H1 (cell line): ENCODE results near the gene NAMPT. TPM values are rescaled to one million over a fixed set of nuclear protein-coding genes. Genes with fewer than 3 reads are reported as not detected.

Experiments used
- CTCF ChIA-PET: fragments of 300-600 bp; sonication (Branson Sonifier 250); formaldehyde crosslinking; loops from one replicate; lab custom pipeline; 2021; ENCODE audit not compliant: partially characterized antibody; lab: Charles Lee
- POLR2A ChIA-PET: fragments of 300-600 bp; sonication (Branson Sonifier 250); formaldehyde crosslinking; loops from one replicate; lab custom pipeline; 2021; ENCODE audit warnings: inconsistent platforms; ENCODE audit not compliant: partially characterized antibody; lab: Charles Lee
- DNase-seq, 2 experiments: peaks; one replicate each; pipeline versions ENCODE4 v3.0.0 to v3.0.0-alpha.2; 2010 to 2022; ENCODE audit warnings: low spot score in 2 of 2, low read depth in 1 of 2, mixed read lengths in 1 of 2
- FAIRE-seq: peaks from 2 replicates; lab custom pipeline; 2011; peaks lifted over from hg19 to GRCh38; lab: Jason Lieb, UNC
- H2AFZ ChIP-seq: 2 replicates; pipeline ENCODE4 v1.8.1; 2012; ENCODE audit warnings: low read length, inconsistent platforms
- H2AK5ac ChIP-seq: 2 replicates; pipeline ENCODE4 v1.6.1; 2013; ENCODE audit warnings: low read depth, low read length
- H2BK120ac ChIP-seq: replicated peaks from 2 replicates; pipeline ENCODE3; 2013; ENCODE audit warnings: low read depth, low read length, inconsistent platforms
- H2BK12ac ChIP-seq: 2 replicates; pipeline ENCODE4 v1.6.1; 2013; ENCODE audit warnings: low read depth, low read length
- H2BK15ac ChIP-seq: 2 replicates; pipeline ENCODE4 v1.6.1; 2013; ENCODE audit warnings: low read length
- H2BK20ac ChIP-seq: 2 replicates; pipeline ENCODE4 v1.6.1; 2013; ENCODE audit warnings: low read length
- H2BK5ac ChIP-seq: 2 replicates; pipeline ENCODE4 v1.6.1; 2013; ENCODE audit warnings: low read depth, low read length
- H3K14ac ChIP-seq: 2 replicates; pipeline ENCODE4 v1.6.1; 2013; ENCODE audit warnings: inconsistent platforms; ENCODE audit not compliant: insufficient read length
- H3K18ac ChIP-seq: 2 replicates; pipeline ENCODE4 v1.6.1; 2013; ENCODE audit warnings: low read length; ENCODE audit errors: extremely low read depth
- H3K23ac ChIP-seq: 2 replicates; pipeline ENCODE4 v1.6.1; 2013; ENCODE audit warnings: inconsistent platforms; ENCODE audit not compliant: insufficient read length
- H3K23me2 ChIP-seq: 2 replicates; pipeline ENCODE4 v1.6.1; 2013; ENCODE audit warnings: low read depth, low read length
- H3K27ac ChIP-seq: 2 replicates; pipeline ENCODE4 v1.6.1; 2011; ENCODE audit warnings: low read depth, low read length, inconsistent platforms
- H3K27me3 ChIP-seq, 4 experiments: replicated peaks in 1 of 4; 1 replicate in 1 of 4; 2 replicates in 3 of 4; pipeline versions ENCODE4 v1.6.1 to v1.8.1; 2011 to 2013; ENCODE audit warnings: low read length in 3 of 4, mild to moderate bottlenecking in 3 of 4, inconsistent platforms in 2 of 4, mixed read lengths in 2 of 4, moderate library complexity in 1 of 4; ENCODE audit not compliant: control insufficient read depth in 3 of 4, insufficient read depth in 3 of 4; ENCODE audit errors: extremely low read depth in 1 of 4
- H3K36me3 ChIP-seq, 4 experiments: 2 replicates each; pipeline versions ENCODE4 v1.6.1 to v1.8.1; 2011 to 2013; ENCODE audit warnings: mild to moderate bottlenecking in 4 of 4, low read length in 3 of 4, moderate library complexity in 2 of 4, control low read depth in 1 of 4, inconsistent platforms in 1 of 4; ENCODE audit not compliant: insufficient read depth in 4 of 4, control insufficient read depth in 2 of 4
- H3K4ac ChIP-seq: replicated peaks from 2 replicates; pipeline ENCODE3; 2013; ENCODE audit warnings: low read length, low read depth, mixed read lengths, inconsistent platforms; ENCODE audit not compliant: insufficient read length
- H3K4me1 ChIP-seq, 4 experiments: replicated peaks in 1 of 4; 1 replicate in 1 of 4; 2 replicates in 3 of 4; pipeline versions ENCODE4 v1.6.1 to v1.8.1; 2011 to 2013; ENCODE audit warnings: low read length in 3 of 4, inconsistent platforms in 2 of 4, mixed read lengths in 1 of 4; ENCODE audit not compliant: insufficient read depth in 4 of 4, control insufficient read depth in 3 of 4
- H3K4me2 ChIP-seq, 2 experiments: 2 replicates each; pipeline versions ENCODE4 v1.6.1 to v1.8.1; 2011 to 2013; ENCODE audit warnings: low read depth in 2 of 2, low read length in 2 of 2, control low read depth in 1 of 2, inconsistent platforms in 1 of 2, mild to moderate bottlenecking in 1 of 2; ENCODE audit not compliant: insufficient read depth in 1 of 2
- H3K4me3 ChIP-seq, 4 experiments: fragments of 200-600, 300-600 bp in 1 of 4; sonication (generic), shearing (Covaris generic), sonication (Bioruptor Twin) in 1 of 4; 2 replicates each; pipeline versions ENCODE4 v1.5.1 to v1.8.1; 2011 to 2016; ENCODE audit warnings: low read length in 4 of 4, low read depth in 3 of 4, control low read depth in 2 of 4, inconsistent platforms in 2 of 4, mild to moderate bottlenecking in 2 of 4, mixed read lengths in 1 of 4, moderate library complexity in 1 of 4; ENCODE audit not compliant: insufficient read depth in 2 of 4; ENCODE audit errors: extremely low read depth in 1 of 4
- H3K56ac ChIP-seq: replicated peaks from 2 replicates; pipeline ENCODE3; 2013; ENCODE audit warnings: low read depth, mild to moderate bottlenecking, mixed read lengths, low read length, inconsistent platforms; ENCODE audit not compliant: insufficient read length
- H3K79me1 ChIP-seq: 2 replicates; pipeline ENCODE4 v1.6.1; 2013; ENCODE audit warnings: low read depth, low read length, control low read depth
- H3K79me2 ChIP-seq, 2 experiments: 2 replicates each; pipeline versions ENCODE4 v1.6.1 to v1.8.1; 2012 to 2013; ENCODE audit warnings: low read length in 2 of 2, mild to moderate bottlenecking in 2 of 2, inconsistent platforms in 1 of 2; ENCODE audit not compliant: insufficient read depth in 2 of 2, control insufficient read depth in 1 of 2
- H3K9ac ChIP-seq, 4 experiments: replicated peaks in 1 of 4; 1 replicate in 1 of 4; 2 replicates in 3 of 4; pipeline versions ENCODE4 v1.6.1 to v1.8.1; 2011 to 2013; ENCODE audit warnings: low read depth in 3 of 4, low read length in 3 of 4, control low read depth in 2 of 4, mild to moderate bottlenecking in 2 of 4, moderate library complexity in 2 of 4, inconsistent platforms in 1 of 4; ENCODE audit errors: extremely low read depth in 1 of 4
- H3K9me3 ChIP-seq, 2 experiments: 2 replicates each; pipeline versions ENCODE4 v1.6.1 to v1.8.1; 2012 to 2013; ENCODE audit warnings: mild to moderate bottlenecking in 2 of 2, moderate library complexity in 2 of 2, control low read depth in 1 of 2, inconsistent platforms in 1 of 2, low read depth in 1 of 2, low read length in 1 of 2, mixed read lengths in 1 of 2; ENCODE audit not compliant: insufficient read depth in 2 of 2
- H4K20me1 ChIP-seq, 2 experiments: replicated peaks in 1 of 2; 2 replicates each; pipeline versions ENCODE3 to v1.8.1; 2011 to 2013; ENCODE audit warnings: inconsistent platforms in 2 of 2, low read length in 2 of 2, mild to moderate bottlenecking in 1 of 2; ENCODE audit not compliant: insufficient read depth in 2 of 2, control insufficient read depth in 1 of 2
- H4K5ac ChIP-seq: 2 replicates; pipeline ENCODE4 v1.6.1; 2013; ENCODE audit warnings: low read length, low read depth, mixed read lengths, inconsistent platforms; ENCODE audit not compliant: insufficient read length
- H4K8ac ChIP-seq: 2 replicates; pipeline ENCODE4 v1.8.0; 2013; ENCODE audit warnings: mild to moderate bottlenecking, moderate library complexity, low read length, inconsistent platforms; ENCODE audit not compliant: insufficient read depth; ENCODE audit errors: extremely low read depth
- H4K91ac ChIP-seq: replicated peaks from 2 replicates; pipeline ENCODE3; 2013; ENCODE audit warnings: low read length, mixed read lengths, inconsistent platforms; ENCODE audit not compliant: insufficient read length
- RNF2 ChIP-seq: fragments of 200-900, 300-1000 bp; sonication (generic); IDR thresholded peaks from 2 replicates; pipeline ENCODE4 v1.7.1; 2016; ENCODE audit warnings: borderline replicate concordance, low read depth, mild to moderate bottlenecking, antibody characterized with exemption, low read length; ENCODE audit not compliant: poor library complexity, severe bottlenecking; ENCODE audit errors: missing control alignments
- RXRA ChIP-seq: IDR thresholded peaks from 2 replicates; pipeline ENCODE4 v1.6.1; 2011; ENCODE audit warnings: low read depth, mild to moderate bottlenecking, low read length, moderate library complexity; ENCODE audit not compliant: insufficient read depth
- SIRT6 ChIP-seq: IDR thresholded peaks from one replicate; pipeline ENCODE4 v1.7.1; 2012; ENCODE audit warnings: low read length, inconsistent platforms
- SP4 ChIP-seq: IDR thresholded peaks from 2 replicates; pipeline ENCODE4 v1.6.1; 2012; ENCODE audit warnings: low read length, inconsistent platforms
- TBP ChIP-seq: IDR thresholded peaks from 2 replicates; pipeline ENCODE4 v1.6.1; 2011; ENCODE audit warnings: low read depth, low read length, improper control_type of control experiment
- TCF12 ChIP-seq: IDR thresholded peaks from 2 replicates; pipeline ENCODE4 v1.6.1; 2011; ENCODE audit warnings: low read depth, mild to moderate bottlenecking, low read length
- WGBS, 2 experiments: shearing (Covaris generic) in 1 of 2; methylation state at CpG; one replicate each; pipeline versions ENCODE4 v1.1.6 to v1.1.7; 2013 to 2015; ENCODE audit warnings: low lambda C conversion rate in 2 of 2, mixed read lengths in 2 of 2, inconsistent platforms in 1 of 2, low coverage in 1 of 2, missing lambda C conversion rate in 1 of 2; ENCODE audit not compliant: insufficient replicate concordance in 2 of 2, insufficient coverage in 1 of 2, insufficient read length in 1 of 2; ENCODE audit errors: extremely low coverage in 1 of 2, missing lambda C conversion rate in 1 of 2; 5-methylcytosine and 5-hydroxymethylcytosine counted together
- polyA plus RNA-seq, 7 experiments: library from polyadenylated mRNA; depleted of rRNA in 3 of 7; stranded (reverse) in 5 of 7; unstranded in 2 of 7; fragments of >200 nt in 5 of 7; fragments of 200-250 nt in 2 of 7; gene quantifications; 1 replicate in 5 of 7; 2 replicates in 1 of 7; 4 replicates in 1 of 7; pipeline versions ENCODE4 v1.2.1 to v1.2.3, GENCODE V29; 2011 to 2013; ENCODE audit warnings: missing spikeins in 2 of 7, mixed read lengths in 2 of 7
- total RNA-seq: library from RNA; stranded (reverse); fragmentation: NEBNext Ultra II Directional; extraction: Animal tissue kit (Norgen Biotek cat#: 25700); gene quantifications from 2 replicates; pipeline ENCODE4 v1.2.1, GENCODE V29; 2021

Gene NAMPT
- total and polyA plus RNA-seq, 2 of the 8 experiments (the other 6 are each of a cell fraction or from before 2014, with no cell fraction given), result 15.4 to 95.9 TPM

DNA sequence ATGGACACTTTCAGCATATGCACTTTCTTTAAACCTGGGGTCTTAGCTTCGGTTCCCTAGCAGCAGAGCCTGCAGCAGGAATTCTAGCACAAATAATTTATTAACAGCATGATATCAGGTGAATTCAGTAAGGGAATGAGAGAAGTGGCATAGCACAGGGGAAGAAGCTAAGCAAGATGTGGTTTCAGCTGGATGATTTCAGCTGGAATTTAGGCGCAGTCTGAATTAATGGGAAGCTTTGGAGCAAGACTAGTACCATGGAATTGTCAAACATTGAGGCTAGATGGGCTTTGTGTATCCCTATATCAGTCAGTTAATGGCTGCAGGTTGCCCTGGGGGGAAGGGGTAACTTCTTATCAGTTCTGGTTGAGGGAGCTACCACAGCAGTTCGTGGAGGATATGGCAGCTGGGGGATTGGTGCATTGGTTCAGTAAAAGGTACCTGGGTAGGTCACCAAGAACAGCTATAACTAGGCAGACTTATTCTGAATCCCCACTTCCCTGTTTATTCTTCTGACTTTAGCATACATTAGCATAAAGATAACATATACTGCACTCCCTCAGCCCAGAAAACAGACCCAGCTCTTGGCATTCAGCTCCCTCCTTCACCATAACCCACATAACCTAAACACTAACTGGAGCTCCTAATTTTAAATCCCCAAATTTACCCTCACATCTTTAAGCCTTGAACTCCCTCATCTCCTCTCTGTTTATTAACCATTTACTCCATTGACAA lies 46.8 kb upstream of the NAMPT start:
- H3K23ac ChIP-seq, result no peak overlapping the region
- H2BK15ac ChIP-seq, result no peak overlapping the region
- no peaks in the 10 kb centered on the region for H3K79me1 ChIP-seq
- no peak overlapping the region for H4K8ac ChIP-seq
- H3K18ac ChIP-seq, result no peak overlapping the region
- no peak overlapping the region for H3K14ac ChIP-seq
- POLR2A ChIA-PET, result interaction anchor here (0.6 kb wide), 1 partner anchor 121 kb away, joined by 3 read pairs; no protein-coding TSS in a partner anchor
- H3K4me2 ChIP-seq, result no peak overlapping the region
- H3K4ac ChIP-seq, result no peak overlapping the region
- no peak overlapping the region for H2AK5ac ChIP-seq
- no peak overlapping the region for H2AFZ ChIP-seq
- no peak overlapping the region for H3K9ac ChIP-seq
- DNase-seq, result no peak
- no peak overlapping the region for H3K4me3 ChIP-seq
- CTCF ChIA-PET, result interaction anchor here (1.0 kb wide), 1 partner anchor 155 kb away, joined by 3 read pairs; no protein-coding TSS in a partner anchor
- H3K9me3 ChIP-seq, result peaks cover 0 to 7% of the 10 kb centered on the region in 2 experiments; a peak in 1 of 4 replicates
- H2BK12ac ChIP-seq, result no peak overlapping the region
- H4K20me1 ChIP-seq, result no peaks in the 10 kb centered on the region
- no peak overlapping the region for H4K5ac ChIP-seq
- no peak overlapping the region for H3K27ac ChIP-seq
- no peaks in the 10 kb centered on the region for H3K23me2 ChIP-seq
- no peak for FAIRE-seq
- H3K56ac ChIP-seq, result no peak overlapping the region
- H2BK5ac ChIP-seq, result no peak overlapping the region
- H2BK20ac ChIP-seq, result no peak overlapping the region
- H3K4me1 ChIP-seq, result no peaks in the 10 kb centered on the region
- H3K36me3 ChIP-seq, result no peaks in the 10 kb centered on the region
- no peaks in the 10 kb centered on the region for H3K27me3 ChIP-seq
- no peaks in the 10 kb centered on the region for H3K79me2 ChIP-seq
- no peak overlapping the region for H4K91ac ChIP-seq
- no peak overlapping the region for H2BK120ac ChIP-seq
- WGBS, 2 experiments, result 81% methylated on average over 3 of the region's 3 CpGs; no CpG with 5 or more reads in 1 of the 2 experiments
- TF ChIP-seq TBP (no peak), SIRT6 (no peak), RXRA (no peak), SP4 (no peak), RNF2 (no peak), TCF12 (no peak)
